DMS114 treated with DMSO at 0.1 percent for 48 hours (cell line): ENCODE results near the gene ULK3.
"Not testable (repeated sequence)": the region's sequence is repeated elsewhere in the genome, so short reads cannot be mapped to it uniquely, and the experiment has no call there.

ENCODE experiments used
- DNase-seq: peaks from one replicate; lab custom pipeline; 2025; ENCODE audit not compliant: unreplicated experiment; lab: John Stamatoyannopoulos, UW

Gene ULK3

GRCh38 chr15:74842581-74843444 is at the start of gene ULK3:
TSS of gene ULK3 (minus strand) at chr15:74843156. CDS start at chr15:74843105, 51 bp downstream.
- peak; percentile 77 for DNase-seq

- DNase-seq = no peak
Observed at GRCh38 chr15:74892313-74892712, 49.4 kb upstream of the ULK3 start.

- DNase-seq = no peak
Observed at GRCh38 chr15:74891469-74891868, 48.5 kb upstream of the ULK3 start.

- DNase-seq = no peak
Observed at GRCh38 chr15:74890665-74890960, 47.7 kb upstream of the ULK3 start.

GRCh38 chr15:74889883-74890664 is 47.1 kb upstream of the ULK3 start, which contains the start of gene MPI:
TSS of gene MPI (plus strand) at chr15:74890042. CDS start at chr15:74890074, 32 bp downstream.
- DNase-seq = peak; percentile 74

GRCh38 chr15:74889390-74889882 is 46.5 kb upstream of the ULK3 start:
- no peak for DNase-seq

- DNase-seq = no peak
Observed at GRCh38 chr15:74888716-74889115, 45.8 kb upstream of the ULK3 start.

GRCh38 chr15:74887537-74888193 is 44.7 kb upstream of the ULK3 start:
- DNase-seq = not testable (repeated sequence)

- DNase-seq = no peak
Observed at GRCh38 chr15:74885461-74885860, 42.5 kb upstream of the ULK3 start.

- no peak for DNase-seq
Observed at GRCh38 chr15:74884428-74885223, 41.7 kb upstream of the ULK3 start.

- DNase-seq = no peak
Observed at GRCh38 chr15:74882528-74882927, 39.6 kb upstream of the ULK3 start.

GRCh38 chr15:74878273-74878672 is 35.3 kb upstream of the ULK3 start:
- no peak for DNase-seq

GRCh38 chr15:74873756-74874424 is 30.9 kb upstream of the ULK3 start:
- DNase-seq = peak; percentile 70

- peak; percentile 96 for DNase-seq
Observed at GRCh38 chr15:74873036-74873755, 30.2 kb upstream of the ULK3 start, which contains the start of gene SCAMP2. TSS of gene SCAMP2 (minus strand) at chr15:74873365. CDS start at chr15:74873255, 110 bp downstream.

GRCh38 chr15:74872702-74873035 is 29.7 kb upstream of the ULK3 start:
- no peak for DNase-seq

GRCh38 chr15:74870436-74871215 is 27.7 kb upstream of the ULK3 start:
- no peak for DNase-seq

GRCh38 chr15:74869726-74870407 is 26.9 kb upstream of the ULK3 start:
- DNase-seq = no peak

- no peak for DNase-seq
Observed at GRCh38 chr15:74869372-74869725, 26.4 kb upstream of the ULK3 start.
